ENCODE measurements around the gene PRAC2.

The PRAC2 gene

DNA sequence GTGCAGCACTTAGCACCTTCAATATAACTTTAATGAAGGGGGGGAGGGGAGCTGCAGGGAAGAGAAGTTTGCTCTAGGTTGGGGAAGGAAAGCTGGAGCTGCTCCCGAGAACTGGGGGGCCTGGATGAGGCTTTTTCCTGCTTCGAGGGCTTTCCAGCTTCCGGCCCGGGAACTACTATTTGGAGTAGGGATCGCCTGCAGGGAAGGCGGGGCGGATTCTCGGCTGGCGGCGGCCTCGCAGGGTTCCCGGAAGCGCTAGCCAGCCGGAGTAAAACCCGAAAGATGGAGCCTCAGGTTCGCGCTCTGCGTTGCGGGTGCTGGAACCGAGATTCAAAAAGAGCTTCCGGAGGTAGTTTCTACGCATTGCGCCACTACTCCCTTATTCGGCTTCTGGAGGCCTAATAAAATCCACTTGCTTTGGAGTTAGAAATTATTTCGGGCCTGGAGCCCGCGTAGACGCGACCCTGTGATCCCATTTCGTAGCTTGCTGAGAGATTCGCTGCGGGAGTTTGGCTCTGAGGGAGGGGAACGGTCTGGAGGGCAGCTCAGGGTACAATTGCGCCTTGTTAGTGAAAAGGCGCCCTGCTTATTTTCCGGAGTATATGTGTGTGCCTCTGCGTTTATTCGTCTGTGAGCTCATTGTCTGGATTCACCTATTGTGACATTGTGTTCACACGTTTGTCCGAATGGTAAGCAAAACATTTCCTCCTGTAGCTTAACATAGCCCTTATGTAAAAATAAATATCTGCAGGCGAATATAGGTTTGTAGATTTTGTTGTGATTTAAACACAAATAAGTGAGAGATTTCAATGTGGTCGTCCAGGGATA is 652 bp downstream of the PRAC2 start:
- H3K4me3 Mint-ChIP-seq = peak overlapping the region; percentile 1 to 74 (median 26)
- TF ChIP-seq, protein P1, sequence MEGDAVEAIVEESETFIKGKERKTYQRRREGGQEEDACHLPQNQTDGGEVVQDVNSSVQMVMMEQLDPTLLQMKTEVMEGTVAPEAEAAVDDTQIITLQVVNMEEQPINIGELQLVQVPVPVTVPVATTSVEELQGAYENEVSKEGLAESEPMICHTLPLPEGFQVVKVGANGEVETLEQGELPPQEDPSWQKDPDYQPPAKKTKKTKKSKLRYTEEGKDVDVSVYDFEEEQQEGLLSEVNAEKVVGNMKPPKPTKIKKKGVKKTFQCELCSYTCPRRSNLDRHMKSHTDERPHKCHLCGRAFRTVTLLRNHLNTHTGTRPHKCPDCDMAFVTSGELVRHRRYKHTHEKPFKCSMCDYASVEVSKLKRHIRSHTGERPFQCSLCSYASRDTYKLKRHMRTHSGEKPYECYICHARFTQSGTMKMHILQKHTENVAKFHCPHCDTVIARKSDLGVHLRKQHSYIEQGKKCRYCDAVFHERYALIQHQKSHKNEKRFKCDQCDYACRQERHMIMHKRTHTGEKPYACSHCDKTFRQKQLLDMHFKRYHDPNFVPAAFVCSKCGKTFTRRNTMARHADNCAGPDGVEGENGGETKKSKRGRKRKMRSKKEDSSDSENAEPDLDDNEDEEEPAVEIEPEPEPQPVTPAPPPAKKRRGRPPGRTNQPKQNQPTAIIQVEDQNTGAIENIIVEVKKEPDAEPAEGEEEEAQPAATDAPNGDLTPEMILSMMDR (IDR thresholded peaks at IDR 0.05; ENCODE audit: unreplicated experiment in 3 of 3) = no peak
- H3K9me3 Mint-ChIP-seq = no peaks in the 10 kb centered on the region
- H3K36me3 Mint-ChIP-seq (ENCODE audit: low read depth) = no peaks in the 10 kb centered on the region
- H3K27ac Mint-ChIP-seq = no peak overlapping the region
- peaks cover 22% of the 10 kb centered on the region for H3K4me1 Mint-ChIP-seq
- H3K27me3 Mint-ChIP-seq (ENCODE audit: low read depth) = peaks cover 100% of the 10 kb centered on the region

DNA sequence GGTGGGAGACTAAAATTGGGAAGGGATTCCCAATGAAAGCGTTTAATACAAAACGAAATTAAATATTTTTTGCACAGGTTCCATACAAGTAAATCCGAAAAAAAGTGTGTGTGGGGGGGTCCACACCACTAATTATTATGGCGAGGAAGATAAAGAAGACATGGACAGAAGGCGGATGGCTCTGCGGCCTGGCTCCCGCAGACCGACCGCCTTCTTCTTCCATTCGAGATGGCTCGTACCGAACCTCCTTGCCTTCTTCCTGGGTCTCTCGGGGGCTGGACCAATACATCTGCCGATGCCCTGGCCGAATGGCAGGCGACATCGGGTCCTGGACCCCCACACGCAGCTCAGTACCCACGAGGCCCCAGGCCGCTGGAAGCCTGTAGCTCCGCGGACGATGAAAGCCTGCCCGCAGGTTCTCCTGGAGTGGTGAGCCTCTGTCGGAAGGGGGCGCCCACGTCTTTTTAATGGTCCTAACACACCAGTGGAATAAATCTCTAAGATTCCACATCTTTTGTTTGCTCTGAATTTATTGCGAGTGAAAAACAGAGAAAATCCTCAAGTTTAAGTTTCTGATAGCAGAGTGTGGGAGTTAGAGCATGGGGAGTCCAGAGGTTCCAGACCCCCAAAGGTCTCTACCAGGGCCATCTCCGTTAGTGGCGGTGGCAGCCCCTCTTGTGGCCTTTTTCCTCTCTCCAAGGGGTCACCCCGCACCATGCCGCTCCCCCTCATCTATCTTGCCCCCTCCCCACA is 1.4 kb downstream of the PRAC2 start:
- Mint-ChIP-seq H3K27ac (no peak overlapping the region), H3K9me3 (no peaks in the 10 kb centered on the region), H3K4me1 (peaks cover 21% of the 10 kb centered on the region), H3K36me3 (ENCODE audit: low read depth) (no peaks in the 10 kb centered on the region), H3K27me3 (ENCODE audit: low read depth) (peaks cover 100% of the 10 kb centered on the region), H3K4me3 (peak overlapping the region; percentile 61 to 77 (median 74))
- TF ChIP-seq, protein P1 (IDR thresholded peaks at IDR 0.05; ENCODE audit: unreplicated experiment in 3 of 3) = peak; percentile 81 to 86 (median 84)

DNA sequence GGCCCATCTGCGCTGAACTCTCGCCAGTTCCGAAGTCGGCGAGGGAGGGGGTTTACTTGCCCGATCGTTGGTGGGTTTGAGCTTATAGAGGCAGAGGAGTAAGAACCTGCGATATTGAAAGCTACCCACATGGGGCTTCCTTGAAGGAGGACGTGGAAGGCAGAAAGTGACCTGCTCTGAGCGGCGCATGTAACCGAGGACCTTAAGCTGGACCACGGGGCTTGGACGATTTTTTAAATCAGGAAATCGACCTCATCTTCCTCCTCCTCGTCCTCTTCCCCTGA is 2.0 kb downstream of the PRAC2 start:
- peaks cover 25% of the 10 kb centered on the region for H3K4me1 Mint-ChIP-seq
- H3K9me3 Mint-ChIP-seq = no peaks in the 10 kb centered on the region
- H3K27ac Mint-ChIP-seq = no peak overlapping the region
- H3K36me3 Mint-ChIP-seq (ENCODE audit: low read depth) = no peaks in the 10 kb centered on the region
- H3K27me3 Mint-ChIP-seq (ENCODE audit: low read depth) = peaks cover 100% of the 10 kb centered on the region
- H3K4me3 Mint-ChIP-seq = peak overlapping the region; percentile 19 to 45 (median 41)
- TF ChIP-seq, protein P1 (IDR thresholded peaks at IDR 0.05; ENCODE audit: unreplicated experiment in 3 of 3) = no peak

DNA sequence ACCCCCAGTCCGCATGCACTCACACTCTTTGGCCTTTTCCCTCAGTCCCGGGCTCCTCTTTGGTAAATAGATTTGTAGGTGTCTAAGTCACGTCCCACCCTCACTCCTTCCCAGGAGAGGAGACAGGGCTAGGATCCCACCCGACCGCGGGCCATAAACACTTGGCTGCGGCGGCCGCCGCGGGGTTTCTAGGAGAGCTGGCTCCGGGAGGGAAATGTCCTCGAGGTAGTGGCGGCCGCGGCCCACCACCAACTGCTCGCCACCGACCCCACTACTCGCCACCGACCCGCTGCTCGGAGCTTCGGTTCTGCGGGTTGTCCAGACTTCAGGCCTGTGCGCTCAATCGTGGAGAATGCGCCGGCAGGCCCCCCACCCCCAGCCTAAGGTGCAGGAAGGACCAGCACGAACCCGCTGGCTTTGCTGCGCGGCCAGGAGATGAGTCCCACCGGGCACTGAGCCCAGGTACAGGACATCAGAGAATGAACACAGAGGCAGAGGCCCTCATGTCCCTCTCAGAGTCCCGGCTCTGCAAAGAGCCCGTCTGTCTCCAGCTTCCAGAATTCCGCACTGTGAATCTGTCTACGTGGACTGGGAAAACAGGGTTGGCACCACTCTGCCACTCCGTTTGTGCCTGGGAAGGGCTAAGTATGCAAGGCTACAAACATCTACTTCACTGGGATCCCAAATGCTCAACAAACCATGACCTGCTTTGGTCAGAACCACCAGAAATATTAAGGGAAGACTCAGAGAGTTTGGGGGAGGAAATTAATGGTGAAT is 2.5 kb downstream of the PRAC2 start:
- Mint-ChIP-seq H3K27me3 (ENCODE audit: low read depth) (peaks cover 100% of the 10 kb centered on the region), H3K4me3 (peak overlapping the region; percentile 19 to 45 (median 41)), H3K27ac (no peak overlapping the region), H3K4me1 (peaks cover 25% of the 10 kb centered on the region), H3K36me3 (ENCODE audit: low read depth) (no peaks in the 10 kb centered on the region), H3K9me3 (no peaks in the 10 kb centered on the region)
- TF ChIP-seq, protein P1 (IDR thresholded peaks at IDR 0.05; ENCODE audit: unreplicated experiment in 3 of 3) = no peak

DNA sequence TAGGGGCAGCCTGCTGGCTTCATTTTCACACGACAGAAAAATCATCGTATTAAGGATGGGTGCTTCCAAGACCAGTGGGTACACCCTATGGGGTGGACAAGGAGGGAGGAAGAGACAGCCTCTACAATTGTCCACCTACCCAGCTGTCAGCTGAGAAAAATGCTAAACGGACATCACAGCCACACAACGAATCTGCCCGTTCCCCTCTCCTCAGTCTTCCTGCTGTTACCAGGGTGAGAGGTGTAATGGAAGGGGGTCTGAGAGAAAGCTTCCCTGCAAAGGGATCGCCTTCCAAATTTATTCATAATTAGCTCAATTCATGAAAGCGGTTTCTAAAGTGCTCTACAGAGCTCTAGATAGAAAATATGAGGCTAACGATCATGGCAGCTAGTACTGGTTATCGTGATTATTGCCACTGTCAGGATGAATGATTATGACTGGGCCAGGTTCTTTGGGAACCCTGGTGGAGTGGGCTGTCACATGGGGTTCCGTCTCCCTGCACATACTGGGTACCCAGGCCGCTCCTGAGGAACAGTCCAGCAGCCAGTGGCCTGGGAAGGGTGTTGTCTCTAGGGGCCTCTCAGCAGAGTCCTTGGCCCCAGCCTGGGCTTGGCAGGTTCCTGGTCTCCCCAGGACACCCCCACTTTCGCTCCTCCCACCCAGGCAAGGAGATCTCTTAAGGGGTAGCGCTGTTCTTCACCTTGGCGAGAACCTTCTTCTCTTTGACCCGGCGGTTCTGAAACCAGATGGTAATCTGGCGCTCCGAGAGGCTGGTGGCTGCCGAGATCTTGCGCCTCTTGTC is 3.3 kb downstream of the PRAC2 start:
- H3K27me3 Mint-ChIP-seq (ENCODE audit: low read depth) = peaks cover 100% of the 10 kb centered on the region
- peak overlapping the region in 1 of 3 experiments; percentile 39 for H3K4me3 Mint-ChIP-seq
- H3K36me3 Mint-ChIP-seq (ENCODE audit: low read depth) = no peaks in the 10 kb centered on the region
- H3K27ac Mint-ChIP-seq = no peak overlapping the region
- H3K4me1 Mint-ChIP-seq = peaks cover 24% of the 10 kb centered on the region
- H3K9me3 Mint-ChIP-seq = no peaks in the 10 kb centered on the region
- TF ChIP-seq, protein P1 (IDR thresholded peaks at IDR 0.05; ENCODE audit: unreplicated experiment in 3 of 3) = no peak

Measured in nephron (organoid).